Right ventricle myocardium superior (tissue), 1 donor: ENCODE data around the gene FHOD3. TPM values are rescaled to one million over a fixed set of nuclear protein-coding genes. Genes with fewer than 3 reads are reported as not detected.
A peak's percentile ranks its signal among the peaks of the same experiment; 100 is the strongest.

ENCODE experiments used
- ATAC-seq: fragments of 200-7000 bp; cut with Tn5 transposase; one replicate; pipeline ENCODE4 v1.9.1; 2020; ENCODE audit warnings: mild to moderate bottlenecking; ENCODE audit not compliant: poor library complexity
- DNase-seq: peaks from one replicate; pipeline ENCODE4 v3.0.0-alpha.2; 2020
- intact Hi-C: fragments of 100-400 bp; cut with DNase I; formaldehyde crosslinking; loops from one replicate; pipeline ENCODE4 v1.11.2; 2022
- total RNA-seq: library from RNA; stranded (reverse); fragmentation: NEBNext Ultra II Directional; extraction: Animal tissue kit (Norgen Biotek cat#: 25700); gene quantifications from one replicate; pipeline ENCODE4 v1.2.1, GENCODE V29; 2021
- donor health status: DM: no; HTN: yes; CAD: no; lungs with severe emphysema.

Gene FHOD3
- total RNA-seq, 1 donor from 2014 or later: 317 TPM

DNA sequence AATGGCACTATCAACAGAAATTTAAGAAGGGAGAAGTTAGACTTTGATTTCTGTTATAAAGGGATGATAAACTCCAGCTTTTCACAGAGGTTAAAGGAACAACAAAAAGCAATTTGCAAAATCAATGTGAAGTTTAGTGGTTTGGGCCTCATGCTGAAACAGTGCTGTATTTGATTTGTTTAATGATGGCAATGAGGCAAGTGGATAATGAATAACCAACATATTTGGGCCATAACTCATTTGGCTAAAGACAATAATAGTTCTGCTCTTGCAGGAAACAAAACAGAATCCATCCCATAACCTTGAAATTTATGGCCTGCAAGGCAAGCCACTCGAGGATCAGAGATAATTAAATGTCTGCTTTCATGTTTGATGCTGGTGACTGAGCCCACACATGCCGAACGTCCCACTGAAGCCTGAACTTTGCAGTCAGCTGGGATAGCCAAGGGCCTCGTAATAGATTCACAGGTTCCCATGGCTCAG lies 474.8 kb downstream of the FHOD3 start:
- intact Hi-C loops: no loop called here
- ATAC-seq (no peak), DNase-seq (no peak)

DNA sequence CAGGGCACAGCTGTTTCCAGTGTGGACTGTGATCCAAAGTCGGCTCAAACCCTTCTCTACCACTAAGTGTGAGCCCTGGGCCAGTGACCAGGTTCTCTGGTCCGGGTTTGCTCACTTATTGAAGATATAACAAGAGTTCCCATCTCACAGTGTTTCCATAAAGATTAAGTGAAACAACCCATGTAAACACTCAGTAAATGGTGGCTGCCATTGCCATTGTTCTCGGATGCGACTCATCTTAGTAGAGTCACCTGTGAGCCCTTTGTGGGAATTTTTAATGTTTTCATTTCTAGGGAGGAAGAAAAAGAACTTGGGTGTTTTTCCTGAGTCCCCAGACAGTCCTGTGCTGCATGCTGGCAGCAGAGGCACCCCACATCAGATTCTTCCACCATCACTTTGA lies 477.9 kb downstream of the FHOD3 start:
- intact Hi-C loops: no loop called here
- ATAC-seq (no peak), DNase-seq (no peak)

DNA sequence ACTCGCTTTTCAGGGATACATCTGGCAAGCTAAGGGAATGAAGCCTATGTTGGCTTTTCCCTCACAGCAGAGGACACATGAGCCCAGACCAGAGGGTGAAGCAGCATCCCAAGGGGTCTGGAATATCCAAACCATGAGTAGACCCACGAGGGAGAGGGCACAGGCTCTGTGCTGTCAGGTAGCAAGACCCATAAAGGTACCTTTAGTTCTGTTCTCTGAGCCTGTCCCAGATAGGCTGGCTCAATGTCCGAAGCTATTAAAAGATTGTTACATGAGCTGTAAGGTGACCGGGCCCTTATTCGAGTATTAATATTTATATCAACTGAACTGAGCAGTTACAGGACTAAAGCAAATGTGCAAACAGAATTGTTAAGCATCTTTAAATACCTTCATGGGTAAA lies 479.1 kb downstream of the FHOD3 start:
- intact Hi-C loops: no loop called here
- peak; percentile 87 for ATAC-seq

DNA sequence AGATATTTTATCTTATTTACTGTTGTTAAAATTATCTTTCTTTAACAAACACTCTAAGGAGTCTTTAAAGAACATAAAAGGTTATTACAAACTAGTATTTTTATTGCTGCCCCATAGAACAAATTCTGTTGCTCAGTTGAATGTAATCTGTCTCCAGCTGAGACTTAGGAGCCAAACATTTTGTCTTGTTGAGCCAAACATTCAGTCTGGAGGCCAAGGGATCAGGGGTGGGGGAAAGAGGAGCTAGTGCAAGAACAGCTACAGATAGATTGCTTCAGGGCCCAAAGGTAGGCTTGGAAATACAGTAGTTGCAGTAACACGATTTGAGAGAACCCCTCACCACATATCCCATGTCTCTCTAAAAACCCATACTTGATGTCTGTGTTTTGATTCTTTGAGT lies 480.1 kb downstream of the FHOD3 start:
- intact Hi-C loops: no loop called here
- peak; percentile 38 for ATAC-seq
- no peak for DNase-seq

More for the DNA sequence above, 479.1 kb downstream of the FHOD3 start:
- no peak for DNase-seq

DNA sequence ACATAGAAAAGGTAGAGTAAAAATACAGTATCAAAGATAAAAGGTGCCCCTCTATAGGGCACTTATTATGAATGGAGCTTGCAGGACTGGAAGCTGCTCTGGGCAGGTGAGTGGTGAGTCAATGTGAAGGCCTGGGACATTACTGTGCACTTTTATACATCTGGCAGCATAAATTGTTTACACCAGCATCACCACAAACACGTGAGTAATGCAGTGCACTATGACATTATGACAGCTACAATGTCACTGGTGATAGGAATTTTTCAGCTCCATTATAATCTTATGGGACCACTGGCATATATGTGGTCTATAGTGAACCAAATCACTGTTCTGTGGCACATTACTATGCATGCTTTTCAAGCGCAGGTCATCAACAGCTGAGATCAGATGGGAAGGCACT lies 483.2 kb downstream of the FHOD3 start:
- intact Hi-C loops: no loop called here
- DNase-seq (no peak), ATAC-seq (no peak)

DNA sequence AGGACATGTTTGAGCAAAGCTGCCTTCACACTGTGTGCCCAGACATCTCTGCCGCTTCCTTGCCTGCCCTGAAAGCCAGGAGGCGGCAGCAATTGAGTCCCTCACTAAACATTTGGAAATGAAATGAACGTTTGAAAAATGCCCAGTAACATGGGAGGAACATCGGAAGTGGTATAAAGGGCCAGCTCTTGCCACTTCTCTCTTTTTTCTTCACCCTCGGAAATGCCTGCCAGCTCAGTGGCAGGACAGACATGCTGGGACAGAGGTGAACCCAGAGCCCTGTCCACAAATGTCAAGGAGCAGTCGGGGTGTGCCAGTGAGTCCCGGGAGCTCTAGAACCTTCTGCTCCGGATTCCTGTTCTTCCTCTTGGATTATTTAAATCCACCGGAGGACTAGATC lies 485.2 kb downstream of the FHOD3 start:
- intact Hi-C loops: no loop called here
- DNase-seq (no peak), ATAC-seq (no peak)

DNA sequence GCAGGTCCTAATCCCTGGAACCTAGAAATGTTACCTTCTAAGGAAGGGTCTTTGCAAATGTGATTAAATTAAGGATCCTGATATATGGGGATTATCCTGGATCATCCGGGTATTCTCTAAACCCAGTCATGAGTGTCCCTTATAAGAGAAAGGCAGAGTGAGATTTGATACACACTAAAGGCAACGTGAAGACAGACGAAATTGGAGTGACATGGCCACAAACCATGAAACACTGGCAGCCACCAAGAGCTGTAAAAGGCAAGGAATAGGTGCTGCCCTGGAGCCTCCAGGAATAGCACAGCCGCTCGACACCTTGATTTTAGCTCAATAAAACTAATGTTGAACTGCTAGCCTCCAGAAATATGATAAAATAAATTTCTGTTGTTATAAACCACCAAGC lies 486.3 kb downstream of the FHOD3 start:
- DNase-seq: no peak
- intact Hi-C loops: no loop called here
- ATAC-seq: no peak

DNA sequence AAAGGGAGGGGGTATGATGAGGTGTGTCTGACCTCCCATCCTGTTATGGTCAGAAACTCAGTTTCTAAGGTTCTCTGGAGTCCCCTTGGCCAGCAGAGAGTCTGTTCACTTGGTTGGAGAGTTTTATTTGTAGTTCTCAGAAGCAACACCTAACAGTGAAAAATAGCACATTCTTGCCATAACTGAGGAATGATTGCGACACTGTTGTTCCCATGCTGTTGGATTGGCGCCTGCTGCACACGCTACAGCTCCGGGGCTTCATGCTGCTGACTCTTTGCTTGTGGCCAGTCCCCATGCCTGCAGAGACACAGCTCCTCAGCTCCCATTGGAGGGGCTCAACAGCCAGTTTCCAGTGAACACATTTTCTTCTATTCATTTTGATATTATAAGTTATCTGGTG lies 489.2 kb downstream of the FHOD3 start:
- intact Hi-C loops: no loop called here
- DNase-seq (peak; percentile 80), ATAC-seq (peak; percentile 89)

DNA sequence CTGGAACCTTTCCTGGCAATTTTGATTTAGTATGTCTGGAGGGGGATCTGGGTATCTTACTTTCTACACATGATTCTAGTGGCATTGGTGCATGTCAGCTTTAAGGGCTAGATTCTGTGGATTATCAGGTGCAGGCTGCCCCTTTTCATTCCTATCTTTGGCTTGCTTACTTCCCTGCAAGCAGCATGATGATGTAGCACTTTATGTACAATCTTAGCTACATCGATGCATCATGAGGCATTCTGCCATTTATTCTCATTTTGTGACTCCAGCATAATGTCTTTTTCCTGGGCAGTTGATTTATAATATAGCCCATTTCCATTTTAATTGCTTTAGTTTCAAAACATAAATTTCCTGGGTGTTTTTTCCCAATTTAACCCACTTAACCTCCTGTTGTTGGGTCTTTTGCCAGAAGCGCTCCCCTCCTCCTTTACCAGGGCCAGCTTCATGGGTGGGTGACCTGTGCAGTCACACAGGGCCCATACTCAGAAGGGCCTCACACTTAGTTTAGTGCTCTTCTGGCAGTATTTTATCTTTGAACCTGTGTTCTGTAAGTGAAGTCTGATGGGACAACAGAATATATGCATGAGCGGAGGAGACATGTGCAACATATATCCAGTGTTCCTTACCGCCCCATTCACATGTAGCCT lies 495.2 kb downstream of the FHOD3 start:
- DNase-seq: no peak
- intact Hi-C loops: no loop called here
- ATAC-seq: no peak

DNA sequence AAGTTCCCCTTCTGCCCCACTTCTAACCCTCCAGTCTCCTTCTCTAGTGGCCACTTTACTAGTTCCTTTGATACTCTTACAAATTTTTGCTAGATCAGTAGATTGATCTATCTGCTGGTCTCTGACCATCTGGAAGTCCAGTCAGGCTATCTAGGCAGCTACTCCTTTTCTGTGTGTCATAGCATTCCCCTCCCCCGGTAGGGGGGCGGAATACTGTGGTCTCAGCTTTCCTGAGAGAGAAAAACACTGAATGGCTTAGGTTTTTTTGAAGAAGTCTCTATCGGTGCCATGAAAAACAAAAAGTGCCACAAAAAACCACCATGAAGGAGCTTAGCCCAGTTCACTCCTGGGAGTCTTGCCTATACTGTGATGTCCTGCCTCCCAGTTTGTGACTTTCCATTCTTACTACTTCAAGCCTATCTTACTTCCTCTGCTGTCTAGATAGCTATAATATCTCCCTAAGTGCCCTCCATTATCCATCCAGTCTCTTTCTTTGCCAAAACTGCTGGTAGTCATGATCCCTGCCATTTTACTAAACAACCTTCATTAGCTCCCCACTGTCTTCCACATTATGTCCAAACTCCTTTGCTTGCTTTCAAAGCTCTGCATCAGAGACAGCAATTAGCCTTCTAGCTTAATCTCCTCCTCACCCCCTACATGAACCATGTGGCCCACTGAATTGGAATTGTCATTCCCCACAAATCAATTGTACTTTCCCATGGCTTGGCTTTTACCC lies 501.4 kb downstream of the FHOD3 start:
- intact Hi-C loops: no loop called here
- ATAC-seq (no peak), DNase-seq (no peak)

DNA sequence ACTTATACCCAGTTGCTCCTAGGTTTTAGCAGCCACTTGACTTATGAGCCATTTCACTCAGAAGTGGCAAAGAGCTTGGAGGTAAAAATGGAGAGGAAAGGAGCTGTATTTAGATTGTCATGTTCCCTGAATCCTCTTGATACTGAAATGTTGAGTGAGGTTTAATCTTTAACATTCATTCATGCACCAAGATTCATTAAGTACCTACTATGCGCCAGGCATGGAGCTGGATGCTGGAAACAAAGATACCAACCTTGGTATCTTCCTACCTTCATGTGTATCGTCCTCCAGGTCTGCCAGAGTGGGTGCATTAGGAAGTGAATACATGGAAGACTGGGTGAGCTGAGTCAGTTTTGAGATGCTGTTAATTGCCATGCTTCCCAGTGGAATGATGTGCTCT lies 507.6 kb downstream of the FHOD3 start:
- ATAC-seq (no peak), DNase-seq (no peak)
- intact Hi-C loops: loop anchor here (10.0 kb wide), 1 partner anchor 120 kb away; no protein-coding TSS in a partner anchor

DNA sequence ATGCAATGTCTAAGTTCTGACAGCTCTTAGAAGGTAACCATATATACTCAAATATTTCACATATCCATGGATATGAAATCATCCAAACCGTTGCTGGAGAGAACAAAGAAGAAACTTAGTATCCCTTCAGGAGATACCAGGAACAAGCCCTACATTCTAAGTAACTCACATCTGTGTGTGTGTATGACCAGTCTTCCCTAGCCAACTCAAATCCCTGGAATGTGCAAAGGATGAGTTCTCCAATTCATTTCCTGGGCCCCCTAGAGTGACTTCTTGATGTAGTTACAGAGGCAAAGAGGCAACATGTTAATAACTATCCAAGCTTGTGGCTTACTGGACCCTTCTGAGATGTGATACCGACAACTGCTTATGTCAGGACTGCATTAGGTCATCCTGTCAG lies 511.2 kb downstream of the FHOD3 start:
- ATAC-seq (no peak), DNase-seq (no peak)
- intact Hi-C loops: loop anchor here (10.0 kb wide), 1 partner anchor 124 kb away; no protein-coding TSS in a partner anchor

DNA sequence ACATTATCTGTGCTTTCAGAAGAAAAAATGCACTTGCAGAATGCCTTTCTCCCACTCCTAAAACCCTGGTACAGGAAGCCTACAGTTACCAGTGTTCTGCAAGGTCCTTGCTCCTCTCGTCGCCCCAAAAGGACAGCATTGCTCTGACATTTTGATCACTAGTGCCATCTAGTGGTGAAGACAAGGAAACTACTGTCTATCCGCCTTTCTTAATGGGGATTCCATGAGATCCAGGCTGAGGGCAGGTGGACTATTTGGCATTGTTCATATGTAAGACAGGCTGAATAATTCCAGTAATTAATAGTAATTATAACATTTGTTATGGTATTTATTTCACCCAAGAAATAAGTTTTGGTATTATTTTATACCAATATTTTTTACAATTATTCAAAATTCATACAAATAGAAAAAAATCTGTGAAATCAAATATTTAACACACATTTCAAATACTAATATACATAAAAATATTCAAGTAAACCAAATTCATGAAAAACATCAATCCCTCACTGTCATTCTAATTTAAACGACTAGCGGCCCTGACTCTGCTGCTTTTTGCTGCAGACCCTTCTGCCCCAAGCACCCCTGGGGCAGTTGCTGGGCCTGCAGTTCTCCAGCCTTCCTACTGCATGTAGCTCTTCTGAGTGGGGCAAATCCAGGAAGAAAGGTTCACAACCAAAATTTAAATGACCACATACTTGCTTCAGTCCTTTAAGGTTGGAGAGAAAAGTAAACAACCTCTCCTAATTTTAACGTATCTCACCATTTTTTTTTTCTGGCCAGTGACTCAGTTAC lies 512.3 kb downstream of the FHOD3 start:
- DNase-seq (no peak), ATAC-seq (peak; percentile 84)
- intact Hi-C loops: loop anchor here (10.0 kb wide), 1 partner anchor 125 kb away; no protein-coding TSS in a partner anchor

DNA sequence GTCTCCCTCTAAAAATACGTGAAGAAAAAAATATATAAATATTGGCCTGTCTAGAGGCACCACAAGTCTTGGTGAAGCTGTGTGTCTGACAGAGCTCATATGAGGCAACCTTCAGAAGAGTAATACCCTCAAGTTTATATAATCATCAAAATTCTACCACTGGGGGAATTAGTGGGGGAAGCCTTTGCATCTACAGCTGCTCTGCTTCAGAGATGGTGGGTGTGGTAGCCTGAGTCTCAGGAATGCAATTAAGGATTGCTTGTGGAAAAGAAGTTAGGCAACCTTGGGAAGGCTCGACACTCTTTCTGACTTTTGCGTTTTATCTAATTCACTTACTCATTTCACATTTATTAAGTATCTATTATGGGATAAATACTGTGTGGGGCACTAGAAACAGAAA lies 513.9 kb downstream of the FHOD3 start:
- intact Hi-C loops: no loop called here
- DNase-seq (no peak), ATAC-seq (peak; percentile 24)

DNA sequence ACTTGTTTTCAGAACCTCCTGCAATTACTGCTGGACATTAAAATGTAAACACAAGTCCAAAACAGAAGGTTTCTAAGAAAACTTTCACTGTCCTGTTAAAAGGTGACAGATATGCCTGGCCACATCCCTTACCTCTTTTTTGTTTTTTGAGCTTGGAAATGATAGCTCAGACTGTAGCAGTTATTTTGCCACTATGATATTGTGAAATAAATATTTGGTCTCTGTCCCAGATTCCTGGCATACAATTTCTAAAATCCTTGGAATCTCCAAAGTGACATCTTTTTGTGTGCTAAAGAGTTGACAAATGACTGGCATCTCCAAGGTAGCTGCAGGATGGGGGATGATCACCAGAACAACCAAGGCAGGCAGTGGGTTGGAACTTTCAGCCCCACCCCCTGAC lies 514.4 kb downstream of the FHOD3 start:
- DNase-seq: no peak
- intact Hi-C loops: no loop called here
- ATAC-seq: no peak

DNA sequence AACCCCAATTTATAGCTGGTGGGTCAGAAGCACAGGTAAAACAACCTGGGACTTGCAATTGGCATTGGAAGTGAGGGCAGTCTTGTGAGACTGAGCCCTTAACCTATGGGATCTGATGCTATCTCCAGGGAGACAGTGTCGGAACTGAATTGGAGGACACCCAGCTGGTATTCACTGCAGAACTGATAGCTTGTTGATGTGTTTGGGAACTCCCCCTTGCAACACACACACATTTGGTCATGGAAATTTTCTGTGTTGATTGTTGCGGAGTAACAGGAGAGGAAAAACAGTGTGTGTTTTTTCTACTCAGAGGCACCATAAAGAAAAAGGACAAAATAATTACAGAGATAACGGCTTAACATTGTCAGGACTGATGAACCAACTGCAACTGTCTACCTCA lies 515.2 kb downstream of the FHOD3 start:
- DNase-seq: no peak
- intact Hi-C loops: no loop called here
- peak; percentile 29 for ATAC-seq

DNA sequence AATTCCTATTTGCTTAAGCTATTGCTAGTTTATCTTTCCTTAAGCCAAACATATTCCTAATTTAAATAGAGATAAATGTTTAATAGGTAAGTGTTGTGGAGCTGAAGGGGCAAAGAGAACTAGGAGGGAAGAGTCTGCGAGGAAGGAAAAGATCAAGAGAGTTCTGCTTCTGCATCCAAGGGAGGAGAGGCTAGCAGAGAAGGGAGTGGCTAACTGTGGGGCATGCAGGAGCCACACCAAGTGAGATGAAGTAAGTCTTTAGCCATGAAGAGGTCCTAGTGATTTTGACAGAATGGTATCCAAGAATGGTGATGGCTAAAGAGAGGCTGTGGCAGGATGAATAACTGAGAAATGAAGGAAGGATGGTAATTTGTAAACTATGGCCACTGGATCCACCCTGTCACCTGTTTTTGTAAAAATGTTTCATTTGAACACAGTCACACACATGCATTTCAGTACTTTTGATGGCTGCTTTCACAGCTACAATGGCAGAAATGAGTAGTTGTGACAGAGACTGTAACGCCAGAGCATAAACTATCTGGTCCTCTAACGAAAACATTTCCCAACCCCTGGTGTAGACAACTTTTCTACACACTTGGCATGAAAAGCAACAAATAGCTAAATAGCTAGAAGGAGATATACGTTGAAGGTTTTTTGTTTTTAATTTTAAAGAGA lies 515.7 kb downstream of the FHOD3 start:
- intact Hi-C loops: no loop called here
- DNase-seq: no peak
- no peak for ATAC-seq

DNA sequence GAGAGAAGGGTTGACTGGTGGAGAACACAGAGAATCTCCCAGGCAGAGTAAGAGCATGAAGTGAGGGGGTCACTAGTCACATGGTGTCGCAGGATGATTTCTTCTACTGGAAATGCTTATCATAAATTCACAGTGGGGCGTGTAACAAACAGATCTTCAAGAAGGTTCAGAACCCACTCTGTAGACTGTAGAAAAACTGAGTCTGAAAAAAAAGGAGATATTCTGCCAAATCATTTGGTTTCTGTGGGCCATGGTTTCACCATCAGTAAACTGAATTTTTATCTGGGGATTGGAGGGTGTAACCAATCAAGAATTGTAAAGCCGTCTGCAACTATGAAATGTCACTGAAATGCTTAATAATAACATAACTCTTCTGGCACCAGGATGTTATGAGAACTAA lies 516.3 kb downstream of the FHOD3 start:
- ATAC-seq (no peak), DNase-seq (no peak)
- intact Hi-C loops: no loop called here

DNA sequence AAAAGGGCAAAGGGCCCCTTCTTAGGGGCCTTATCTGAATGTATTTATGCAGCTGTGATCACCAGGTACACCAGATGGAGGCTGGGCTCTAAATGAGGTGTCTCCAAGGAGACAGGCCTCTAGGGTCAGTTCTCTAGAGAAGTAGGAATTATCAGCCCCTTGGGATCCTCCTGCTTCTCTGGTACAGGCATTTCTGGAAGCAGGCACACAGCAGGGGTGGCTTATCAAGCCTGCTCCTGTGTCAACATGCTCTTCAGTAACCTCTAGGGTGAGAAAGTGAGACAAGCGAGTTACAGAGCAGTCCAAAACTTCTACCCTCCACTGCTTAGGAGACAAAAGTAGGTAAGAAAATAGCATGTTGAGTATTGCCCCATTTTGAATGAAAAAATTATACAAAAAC lies 517.5 kb downstream of the FHOD3 start:
- DNase-seq: no peak
- intact Hi-C loops: no loop called here
- peak; percentile 55 for ATAC-seq
